Measurements from ENCODE around the gene SLC9C2.

- TF ChIP-seq OVOL2 (CRISPR knock-in tag; IDR thresholded peaks at IDR 0.05; ENCODE audit: borderline replicate concordance): no peak
- no peak for TF ChIP-seq CTCF (IDR thresholded peaks at IDR 0.05)
- TF ChIP-seq MAX (CRISPR knock-in tag; IDR thresholded peaks at IDR 0.05): no peak
- TF ChIP-seq NR1H2 (CRISPR knock-in tag; IDR thresholded peaks at IDR 0.05): no peak
- no peak for TF ChIP-seq ATF6 (CRISPR knock-in tag; IDR thresholded peaks at IDR 0.05)
- no peak for TF ChIP-seq ZNF317 (CRISPR knock-in tag; IDR thresholded peaks at IDR 0.05; ENCODE audit: borderline replicate concordance, low read depth)
- TF ChIP-seq KAT7 (CRISPR knock-in tag; IDR thresholded peaks at IDR 0.05; ENCODE audit: borderline replicate concordance): no peak
- TF ChIP-seq ETV6 (CRISPR knock-in tag; IDR thresholded peaks at IDR 0.05): no peak
- no peak for TF ChIP-seq JAZF1 (CRISPR knock-in tag; IDR thresholded peaks at IDR 0.05)
Observed at GRCh38 chr1:173451981-173452380, 150.9 kb downstream of the SLC9C2 start.
